ENCODE results near the gene SRSF11. TPM values are rescaled to one million over a fixed set of nuclear protein-coding genes. Genes with fewer than 3 reads are reported as not detected.
A peak's percentile ranks its signal among the peaks of the same experiment; 100 is the strongest.

SRSF11 gene
- total RNA-seq, 2 experiments from 2014 or later = 165 to 245 TPM

DNA sequence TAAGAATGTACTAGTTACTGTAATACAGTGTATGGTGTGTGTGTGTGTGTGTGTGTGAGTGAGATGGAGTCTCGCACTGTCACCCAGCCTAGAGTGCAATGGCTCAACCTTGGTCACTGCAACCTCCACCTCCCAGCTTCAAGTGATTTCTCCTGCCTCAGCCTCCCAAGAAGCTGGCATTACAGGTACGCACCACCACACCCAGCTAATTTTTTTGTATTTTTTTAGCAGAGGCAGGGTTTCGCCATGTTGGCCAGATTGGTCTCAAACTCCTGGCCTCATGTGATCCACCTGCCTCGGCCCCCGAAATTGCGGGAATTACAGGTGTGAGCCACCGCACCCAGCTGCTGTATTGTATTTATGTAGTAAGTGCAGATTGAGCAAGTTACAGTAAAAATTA lies 12.9 kb upstream of the SRSF11 start:
- DNase-seq (ENCODE audit: low spot score) = no peak
- Histone ChIP-seq H4K20me1 (ENCODE audit: insufficient read depth, low read length) (peaks cover 6% of the 10 kb centered on the region; the same call in 1 of the 2 replicates), H3K9me2 (ENCODE audit: insufficient read depth, low read length) (no peaks in the 10 kb centered on the region), H3K27ac (ENCODE audit: low read depth, low read length, poor library complexity, severe bottlenecking) (no peak overlapping the region), H3K4me1 (ENCODE audit: insufficient read depth, low read length, poor library complexity, severe bottlenecking) (peaks cover 42% of the 10 kb centered on the region), H2AFZ (ENCODE audit: low read length) (no peak overlapping the region), H3K4me3 (ENCODE audit: low read depth, low read length, poor library complexity, severe bottlenecking) (no peak overlapping the region), H3K36me3 (ENCODE audit: insufficient read depth, low read length) (peaks cover 43% of the 10 kb centered on the region), H3K9me3 (ENCODE audit: low read length) (no peaks in the 10 kb centered on the region), H3K79me2 (ENCODE audit: insufficient read depth, low read depth, low read length) (peaks cover 96% of the 10 kb centered on the region), H3K4me2 (ENCODE audit: low read length) (peak overlapping the region; percentile 97; the same call in 1 of the 2 replicates)
- ChIA-PET CTCF (ENCODE audit: unreplicated experiment) (no interaction called here), POLR2A (interaction anchor here (0.6 to 8.7 kb wide), 6 partner anchors 8 to 1611 kb away, joined by 3 to 92 read pairs (median 4); partner anchors contain the start of gene SRSF11)
- TF ChIP-seq CTCF (conservative IDR thresholded peaks at IDR 0.05; ENCODE audit: low read length) = no peak
- no peak for TF ChIP-seq EZH2phosphoT487 (IDR thresholded peaks at IDR 0.05; ENCODE audit: borderline replicate concordance, low read depth, low read length)
- no TSS peak for BruUV-seq (replicated peaks)
- intact Hi-C loops (cut with micrococcal nuclease; ENCODE audit: unreplicated experiment) = loop anchor here (5.0 kb wide), 2 partner anchors 144 to 204 kb away; partner anchors contain the start of genes ANKRD13C and CTH

DNA sequence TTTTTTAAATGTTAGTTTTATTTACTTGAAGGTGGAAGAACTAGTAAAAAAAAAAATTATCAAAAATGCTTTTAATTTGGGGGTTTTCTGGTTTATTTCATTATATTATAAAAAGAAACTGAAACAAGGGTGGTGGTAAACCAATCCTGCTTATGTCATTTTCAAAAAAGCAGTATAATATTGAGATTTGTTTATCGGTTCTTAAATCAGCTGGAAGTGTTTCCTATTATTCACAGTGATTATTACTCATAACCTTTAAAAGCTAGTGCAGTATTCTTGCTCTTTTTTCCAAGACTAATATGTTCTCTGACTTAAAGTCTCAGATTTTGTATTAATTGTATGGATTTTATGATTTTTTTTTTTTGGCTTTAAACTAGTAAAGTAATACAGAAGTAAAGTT lies 10.4 kb upstream of the SRSF11 start:
- POLR2A ChIA-PET = interaction anchor here (0.7 to 8.7 kb wide), 4 partner anchors 10 to 870 kb away, joined by 3 to 92 read pairs (median 3); partner anchors contain the start of gene SRSF11
- H3K27ac ChIP-seq (ENCODE audit: low read depth, low read length, poor library complexity, severe bottlenecking) = no peak overlapping the region
- intact Hi-C loops (cut with micrococcal nuclease; ENCODE audit: unreplicated experiment) = no loop called here

More for the DNA sequence above, 10.4 kb upstream of the SRSF11 start:
- CTCF ChIA-PET (ENCODE audit: unreplicated experiment) = no interaction called here
- peaks cover 53% of the 10 kb centered on the region for H3K36me3 ChIP-seq (ENCODE audit: insufficient read depth, low read length)
- no peak overlapping the region for H2AFZ ChIP-seq (ENCODE audit: low read length)
- no peaks in the 10 kb centered on the region for H3K9me2 ChIP-seq (ENCODE audit: insufficient read depth, low read length)
- H3K79me2 ChIP-seq (ENCODE audit: insufficient read depth, low read depth, low read length) = peaks cover 100% of the 10 kb centered on the region
- no TSS peak for BruUV-seq (replicated peaks)
- no peak overlapping the region for H3K4me2 ChIP-seq (ENCODE audit: low read length)
- TF ChIP-seq CTCF (conservative IDR thresholded peaks at IDR 0.05; ENCODE audit: low read length) (no peak), EZH2phosphoT487 (IDR thresholded peaks at IDR 0.05; ENCODE audit: borderline replicate concordance, low read depth, low read length) (no peak)
- H3K4me3 ChIP-seq (ENCODE audit: low read depth, low read length, poor library complexity, severe bottlenecking) = no peak overlapping the region
- H3K9me3 ChIP-seq (ENCODE audit: low read length) = no peaks in the 10 kb centered on the region
- peaks cover 31% of the 10 kb centered on the region for H3K4me1 ChIP-seq (ENCODE audit: insufficient read depth, low read length, poor library complexity, severe bottlenecking)
- DNase-seq (ENCODE audit: low spot score) = no peak
- H4K20me1 ChIP-seq (ENCODE audit: insufficient read depth, low read length) = peaks cover 10% of the 10 kb centered on the region; the same call in 1 of the 2 replicates
